Measurements from ENCODE around the gene PRR14.

PRR14 gene

DNA sequence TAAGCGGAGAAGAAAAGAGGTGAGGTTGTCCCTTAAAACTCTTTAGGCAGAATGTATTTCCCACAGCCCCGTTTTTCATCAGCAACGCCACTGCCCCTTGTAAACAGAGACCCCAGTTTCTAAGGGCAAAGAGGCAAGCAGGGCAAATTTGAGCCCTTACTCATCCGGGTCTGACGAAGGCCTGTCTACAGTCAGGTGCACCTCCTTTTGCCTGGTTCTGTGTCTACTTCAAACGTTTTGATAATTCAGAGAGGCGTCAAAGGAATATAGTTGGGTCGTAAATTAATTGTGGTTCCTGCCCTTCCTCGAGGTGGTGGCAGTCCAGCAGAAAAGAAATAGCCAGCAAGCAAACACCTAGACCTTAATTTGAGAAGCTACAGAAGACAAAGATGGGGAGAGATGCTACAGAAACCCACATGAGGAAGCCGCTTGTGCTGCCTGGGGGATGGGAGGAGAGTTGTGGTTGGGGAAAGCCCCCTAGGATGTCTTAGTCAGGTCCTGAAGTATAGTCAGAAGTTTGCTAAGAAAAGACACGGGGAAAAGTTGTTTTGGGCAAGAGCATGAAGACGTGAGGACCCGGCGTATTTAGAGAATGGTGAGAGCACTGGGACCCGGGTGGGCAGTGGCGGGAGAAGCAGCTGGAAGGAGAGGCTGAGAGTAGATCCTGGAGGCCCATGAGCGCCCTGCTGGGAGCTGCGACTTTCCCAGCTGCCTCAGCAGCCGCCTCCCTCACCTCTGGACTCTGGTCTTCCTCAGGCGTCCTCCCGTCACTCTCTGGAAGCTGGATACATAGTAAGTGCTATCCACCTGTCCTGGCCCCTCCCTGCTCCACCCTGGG lies 9.9 kb downstream of the PRR14 start:
- no peak for DNase-seq

DNA sequence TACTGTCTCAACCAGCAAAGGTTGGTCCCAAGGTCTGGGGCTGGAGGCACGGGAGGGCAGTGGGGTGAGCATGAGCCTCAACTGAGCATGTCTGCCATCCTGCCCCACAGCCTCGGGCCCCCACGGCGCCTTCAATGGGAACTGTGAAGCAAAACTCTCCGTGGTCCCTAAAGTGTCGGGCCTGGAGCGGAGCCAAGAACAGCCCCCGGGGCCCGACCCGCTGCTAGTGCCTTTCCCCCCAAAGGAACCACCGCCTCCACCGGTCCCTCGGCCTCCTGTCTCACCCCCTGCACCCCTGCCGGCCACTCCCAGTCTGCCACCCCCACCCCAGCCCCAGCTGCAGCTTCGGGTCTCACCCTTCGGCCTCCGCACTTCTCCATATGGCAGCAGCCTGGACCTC lies 11.7 kb downstream of the PRR14 start:
- DNase-seq = no peak

DNA sequence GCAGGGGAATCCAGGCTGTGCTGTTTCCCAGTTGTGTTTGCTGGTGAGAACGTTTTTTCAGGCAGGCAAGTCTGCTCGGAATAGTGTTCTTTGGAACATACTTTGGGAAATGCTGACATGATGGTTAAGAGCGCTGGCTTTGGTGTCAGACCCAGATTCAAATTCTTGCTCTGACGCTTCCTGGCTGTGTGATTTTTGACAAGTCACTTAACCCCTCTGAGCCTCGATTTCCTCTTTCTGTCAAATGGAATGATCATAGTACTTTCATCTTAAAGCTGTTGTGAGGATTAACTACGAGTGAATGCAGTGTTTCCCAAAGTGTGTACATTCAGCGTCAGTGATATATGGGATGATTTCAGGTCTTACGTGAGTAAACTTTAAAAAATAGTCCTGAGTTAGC lies 12.3 kb downstream of the PRR14 start:
- no peak for DNase-seq

DNA sequence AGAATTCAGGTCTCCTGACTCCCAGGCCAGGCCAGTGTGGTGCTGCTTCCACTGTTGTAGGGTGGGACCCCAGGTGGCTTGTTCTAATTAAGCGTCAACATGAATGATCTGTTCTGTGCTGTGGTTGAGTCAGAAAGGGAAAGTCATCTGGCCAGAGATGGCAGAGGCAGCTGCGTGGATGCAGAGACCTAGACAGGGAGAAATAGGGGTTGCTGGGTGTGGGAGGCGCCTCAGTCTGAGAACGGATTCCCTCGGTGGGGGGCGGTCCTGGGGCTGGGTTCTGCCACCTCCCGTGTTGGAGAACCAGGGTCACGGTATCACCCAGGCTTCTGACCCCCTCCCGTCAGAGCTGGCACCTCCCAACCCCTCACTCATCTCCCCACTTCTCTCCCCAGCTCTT lies 13.1 kb downstream of the PRR14 start:
- no peak for DNase-seq

DNA sequence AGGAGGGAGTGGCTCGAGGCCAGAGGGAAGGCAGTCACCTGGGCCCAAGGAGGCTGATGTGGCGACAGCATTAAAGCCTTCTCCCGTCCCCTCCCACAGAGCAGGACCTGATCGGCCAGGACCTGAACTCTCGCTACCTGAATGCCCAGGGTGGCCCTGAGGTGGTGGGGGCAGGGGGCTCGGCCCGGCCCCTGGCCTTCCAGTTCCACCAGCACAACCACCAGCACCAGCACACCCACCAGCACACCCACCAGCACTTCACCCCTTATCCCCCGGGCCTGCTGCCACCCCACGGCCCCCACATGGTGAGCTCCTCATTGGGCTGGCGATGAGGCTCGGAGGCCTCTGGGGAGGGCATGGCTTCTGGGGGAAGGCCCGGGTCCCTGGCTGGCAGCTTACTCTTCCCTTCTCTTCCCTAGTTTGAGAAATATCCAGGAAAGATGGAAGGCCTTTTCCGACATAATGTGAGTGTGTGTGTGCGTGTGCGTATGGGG lies 13.9 kb downstream of the PRR14 start:
- no peak for DNase-seq

DNA sequence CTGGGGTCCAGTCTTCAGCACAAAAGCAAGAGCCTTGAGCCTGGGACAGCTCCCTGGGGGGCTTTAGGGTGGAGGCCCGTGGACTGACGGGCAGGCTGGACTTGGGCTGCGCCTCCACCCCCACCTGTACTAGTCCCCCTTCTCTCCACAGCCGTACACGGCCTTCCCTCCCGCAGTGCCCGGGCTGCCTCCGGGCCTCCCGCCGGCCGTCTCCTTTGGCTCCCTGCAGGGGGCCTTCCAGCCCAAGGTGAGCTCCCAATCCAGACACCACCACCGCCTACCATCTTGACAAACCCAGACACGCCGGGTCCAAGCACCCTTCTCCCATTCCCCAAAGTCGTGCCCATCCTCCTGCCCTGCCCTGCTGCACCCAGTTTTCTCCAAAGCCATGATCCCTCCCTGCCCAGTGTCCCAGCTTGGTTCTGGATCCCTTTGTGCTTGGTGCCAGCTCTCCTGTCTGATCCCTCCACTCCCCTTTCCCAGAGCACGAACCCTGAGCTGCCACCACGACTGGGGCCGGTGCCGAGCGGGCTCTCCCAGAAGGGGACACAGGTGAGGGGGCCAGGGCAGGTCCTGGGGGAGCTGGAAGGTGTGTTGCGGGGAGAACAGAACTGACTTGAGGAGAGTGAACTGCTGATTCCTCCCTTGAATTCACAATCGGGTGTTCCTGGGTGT lies 14.5 kb downstream of the PRR14 start:
- DNase-seq = no peak

DNA sequence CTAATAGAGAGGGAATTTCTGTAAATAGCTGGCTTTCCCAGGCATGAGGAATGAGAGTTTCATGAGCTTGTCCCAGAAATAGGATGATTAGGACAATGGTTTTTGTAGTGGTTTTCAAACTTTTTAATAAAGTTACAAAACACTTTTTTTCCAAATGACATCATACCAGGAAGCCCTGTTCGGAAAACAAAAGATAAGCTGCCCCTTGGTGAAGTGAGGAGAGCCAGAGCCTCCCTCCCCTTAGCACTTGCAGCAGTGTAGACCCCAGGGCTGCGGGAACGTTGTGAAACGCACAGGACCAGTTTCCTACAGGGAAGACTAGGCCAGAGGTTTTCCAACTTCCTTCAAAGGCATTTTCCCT lies 15.1 kb downstream of the PRR14 start:
- no peak for DNase-seq

DNA sequence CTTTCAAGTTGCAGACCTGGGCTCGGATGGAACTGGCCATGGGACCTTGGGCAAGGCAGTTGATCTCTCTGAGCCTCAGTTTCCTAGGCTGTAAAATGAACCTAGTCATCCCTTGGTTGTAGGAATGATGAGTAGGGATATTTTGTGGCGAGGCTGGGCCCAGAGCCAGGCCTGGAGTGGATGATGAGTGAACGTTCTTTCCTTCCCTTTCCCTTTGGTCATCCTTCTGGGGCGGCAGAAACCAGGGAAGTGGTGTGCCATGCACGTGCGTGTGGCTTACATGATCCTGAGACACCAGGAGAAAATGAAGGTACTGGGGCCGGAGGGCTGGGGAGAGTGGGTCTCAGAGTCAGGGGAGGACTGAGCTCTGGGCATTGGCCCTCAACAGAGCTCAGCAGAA lies 15.9 kb downstream of the PRR14 start:
- DNase-seq = no peak

DNA sequence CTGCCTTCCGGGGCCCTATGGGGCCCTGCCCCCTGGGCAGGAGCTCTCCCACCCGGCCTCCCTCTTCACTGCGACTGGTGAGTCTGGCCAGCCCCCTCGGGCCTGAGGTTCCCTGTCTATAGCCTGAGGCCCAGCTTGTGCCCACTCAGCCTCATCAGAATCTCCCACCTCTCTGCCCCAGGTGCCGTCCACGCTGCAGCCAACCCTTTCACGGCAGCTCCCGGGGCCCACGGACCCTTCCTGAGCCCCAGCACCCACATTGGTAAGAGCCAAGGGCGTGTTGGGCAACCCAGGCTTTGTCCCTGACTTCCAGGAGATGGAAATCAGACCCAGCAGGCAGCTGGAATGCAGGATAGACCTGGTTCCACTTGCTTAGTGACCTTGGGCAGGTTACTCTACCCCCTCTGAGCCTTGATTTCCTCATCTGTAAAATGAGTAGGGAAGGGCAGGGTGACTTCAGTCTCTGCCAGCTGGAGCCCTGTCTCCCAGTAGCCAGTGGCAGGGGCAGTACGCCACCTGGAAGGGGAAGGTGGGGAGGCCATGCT lies 16.7 kb downstream of the PRR14 start:
- DNase-seq = no peak

DNA sequence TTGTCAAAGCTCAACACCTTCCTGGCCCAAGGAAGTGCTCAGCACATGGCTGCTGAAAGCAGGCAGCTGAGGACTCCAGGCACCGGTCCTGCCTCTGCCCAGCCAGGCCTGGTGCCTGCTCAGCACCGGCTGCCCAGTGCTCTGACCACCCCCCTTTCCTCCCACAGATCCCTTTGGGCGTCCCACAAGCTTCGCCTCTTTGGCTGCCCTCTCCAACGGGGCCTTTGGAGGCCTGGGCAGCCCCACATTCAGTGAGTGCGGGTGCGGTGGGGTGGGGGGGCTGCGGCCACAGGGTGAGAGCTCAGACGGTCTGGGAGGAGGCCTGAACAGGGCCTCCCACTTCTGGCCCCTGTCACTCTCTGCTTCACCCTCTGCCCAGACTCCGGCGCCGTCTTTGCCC lies 17.6 kb downstream of the PRR14 start:
- no peak for DNase-seq

DNA sequence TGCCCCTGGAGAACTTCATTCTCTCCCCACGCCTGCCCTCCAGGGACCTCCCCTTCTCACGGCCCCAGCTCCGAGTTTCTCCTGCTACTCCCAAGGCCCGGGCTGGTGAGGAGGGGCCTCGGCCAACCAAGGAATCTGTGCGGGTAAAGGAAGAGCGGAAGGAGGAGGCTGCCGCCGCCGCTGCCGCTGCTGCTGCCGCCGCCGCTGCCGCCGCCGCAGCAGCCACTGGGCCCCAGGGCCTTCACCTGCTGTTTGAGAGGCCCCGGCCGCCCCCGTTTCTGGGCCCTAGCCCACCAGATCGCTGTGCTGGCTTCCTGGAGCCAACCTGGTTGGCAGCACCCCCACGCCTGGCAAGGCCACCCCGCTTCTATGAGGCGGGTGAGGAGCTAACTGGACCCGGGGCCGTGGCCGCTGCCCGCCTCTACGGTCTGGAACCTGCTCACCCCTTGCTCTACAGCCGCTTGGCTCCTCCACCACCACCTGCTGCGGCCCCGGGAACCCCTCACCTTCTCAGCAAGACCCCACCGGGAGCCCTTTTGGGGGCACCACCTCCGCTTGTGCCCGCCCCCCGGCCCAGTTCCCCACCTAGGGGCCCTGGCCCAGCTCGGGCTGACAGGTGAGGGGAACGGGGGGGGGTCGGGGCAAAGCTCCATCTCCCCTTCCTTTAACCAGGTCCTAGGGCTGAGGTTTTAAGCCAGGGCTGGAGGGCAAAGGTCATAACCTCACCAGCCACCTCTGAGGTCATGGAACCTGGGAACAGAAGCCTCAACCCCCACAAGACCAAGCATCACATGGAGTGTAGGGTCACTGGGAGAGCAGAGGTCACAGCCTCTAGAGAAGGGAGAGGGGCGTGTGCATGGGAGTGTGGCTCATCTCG lies 18.5 kb downstream of the PRR14 start:
- no peak for DNase-seq

DNA sequence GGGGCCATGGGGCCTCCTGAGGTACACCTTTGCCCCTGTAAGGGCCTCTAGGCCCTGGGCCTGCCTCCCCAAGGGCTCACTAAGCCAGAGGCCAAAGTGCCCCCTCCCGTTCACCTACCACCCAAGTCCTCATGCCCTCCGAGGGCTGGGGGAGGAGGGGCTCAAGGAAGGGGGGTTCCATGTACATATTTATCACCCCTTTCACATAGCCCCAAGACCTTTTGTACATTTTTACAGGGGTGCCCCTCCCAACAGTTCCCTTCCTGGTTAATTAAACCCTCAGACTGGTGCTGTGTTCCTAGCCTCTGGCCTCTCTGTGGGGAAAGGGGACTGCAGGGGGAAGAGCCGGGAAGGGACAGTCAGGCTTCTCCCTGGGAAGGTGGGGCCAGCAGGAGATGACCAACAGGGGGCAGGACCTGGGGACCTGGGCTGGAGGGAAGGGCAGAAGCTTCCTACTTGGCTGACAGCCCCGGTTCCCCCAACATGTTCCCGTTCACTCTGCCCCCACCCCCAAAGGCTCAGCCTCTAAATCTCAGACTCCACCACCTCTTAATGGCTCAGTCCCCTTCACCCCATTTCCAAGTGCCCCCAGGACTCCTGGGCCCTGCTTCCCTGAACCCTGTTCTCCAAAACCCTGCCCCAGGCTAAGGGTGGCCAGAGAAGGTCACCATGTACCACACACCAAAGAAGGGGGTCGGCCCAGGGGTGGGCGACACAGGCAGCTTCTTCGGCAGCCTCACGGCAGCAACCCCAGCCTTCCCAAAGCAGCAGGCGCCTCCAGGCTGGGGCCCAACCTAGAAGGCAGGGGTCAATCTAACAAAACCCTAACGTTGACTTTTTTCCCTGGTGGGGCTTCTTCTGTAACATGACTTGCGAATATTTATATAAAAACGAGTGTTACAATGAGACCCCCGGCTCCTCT lies 19.4 kb downstream of the PRR14 start:
- DNase-seq = no peak

DNA sequence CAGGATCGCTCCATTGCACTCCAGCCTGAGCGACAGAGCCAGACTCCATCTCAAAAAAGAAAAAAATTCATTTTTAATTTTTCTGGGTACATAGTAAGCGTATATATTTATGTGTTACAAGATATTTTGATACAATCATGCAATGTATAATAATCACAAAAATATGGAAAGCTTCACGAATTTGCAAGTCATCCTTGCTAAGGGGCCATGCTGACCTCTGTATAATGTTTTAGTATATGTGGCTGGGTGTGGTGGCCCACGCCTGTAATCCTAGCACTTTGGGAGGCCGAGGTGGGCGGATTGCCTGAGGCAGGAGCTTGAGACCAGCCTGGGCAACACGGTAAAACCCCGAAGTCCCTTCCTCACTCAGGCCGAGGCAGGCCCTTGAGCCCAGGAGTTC lies 24.4 kb downstream of the PRR14 start:
- DNase-seq = no peak

DNA sequence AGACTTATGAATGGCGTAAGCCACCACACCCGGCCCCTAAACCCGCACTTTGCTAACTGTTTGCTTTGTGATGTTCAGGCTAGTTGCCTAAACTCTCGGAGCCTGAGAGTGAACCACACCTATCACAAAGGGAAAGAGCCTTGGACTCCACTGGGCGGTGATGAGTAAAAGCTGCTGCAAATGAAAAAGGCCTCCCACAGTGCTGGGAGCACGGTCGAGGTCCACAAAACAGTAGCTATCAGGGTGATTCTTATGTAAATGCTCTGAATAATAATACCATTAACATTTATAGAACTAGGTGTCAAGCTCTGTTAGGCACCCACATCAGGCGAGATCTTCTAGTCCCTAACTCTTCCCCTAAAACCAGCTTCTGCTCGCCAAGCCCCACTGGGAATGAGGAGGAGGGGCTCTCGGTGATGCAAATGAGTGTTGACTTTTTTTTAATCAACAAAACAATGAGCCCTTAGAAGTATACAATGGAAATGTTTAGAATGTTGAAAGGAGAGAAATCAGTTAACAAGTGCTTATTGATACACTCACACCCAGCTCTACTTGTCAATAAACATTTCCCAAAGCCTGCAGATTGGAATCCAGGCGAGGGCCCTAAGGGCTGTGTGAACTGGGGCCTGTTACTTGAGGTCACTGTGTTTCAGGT lies 27.3 kb downstream of the PRR14 start:
- DNase-seq = no peak

DNA sequence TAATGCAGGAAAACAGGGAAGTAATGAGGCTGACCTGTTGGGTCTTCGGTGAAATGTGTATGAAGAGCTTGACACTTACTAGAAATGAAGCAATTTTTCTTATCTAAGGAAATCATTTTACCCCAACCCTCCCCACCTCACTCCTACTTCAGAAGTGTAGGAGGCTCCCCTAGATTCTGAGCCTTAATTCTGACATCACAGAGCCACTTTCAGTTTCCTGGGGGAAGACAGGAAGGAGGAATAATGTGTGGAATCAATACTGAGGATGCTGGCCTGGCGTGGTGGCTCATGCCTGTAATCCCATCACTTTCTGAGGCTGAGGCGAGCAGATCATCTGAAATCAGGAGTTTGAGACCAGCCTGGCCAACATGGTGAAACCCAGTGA lies 27.8 kb downstream of the PRR14 start:
- no peak for DNase-seq

DNA sequence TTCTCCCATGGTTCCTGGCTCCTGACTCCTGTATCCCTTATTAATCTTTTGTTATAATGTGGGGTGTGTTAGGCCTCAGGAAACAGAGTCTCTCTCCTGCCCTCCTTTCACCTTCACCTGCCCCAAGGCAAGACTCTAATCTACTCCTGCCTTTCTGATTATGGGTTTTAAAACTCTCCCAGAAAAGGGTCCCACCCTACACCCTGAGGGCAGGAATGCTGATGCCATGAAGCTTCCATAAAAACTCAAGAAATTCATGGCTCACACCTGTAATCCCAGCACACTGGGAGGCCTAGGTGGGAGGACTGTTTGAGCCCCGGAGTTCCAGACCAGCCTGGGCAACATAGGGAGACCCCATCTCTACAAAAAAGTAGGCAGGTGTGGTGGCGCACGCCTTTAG lies 29.6 kb downstream of the PRR14 start:
- no peak for DNase-seq

DNA sequence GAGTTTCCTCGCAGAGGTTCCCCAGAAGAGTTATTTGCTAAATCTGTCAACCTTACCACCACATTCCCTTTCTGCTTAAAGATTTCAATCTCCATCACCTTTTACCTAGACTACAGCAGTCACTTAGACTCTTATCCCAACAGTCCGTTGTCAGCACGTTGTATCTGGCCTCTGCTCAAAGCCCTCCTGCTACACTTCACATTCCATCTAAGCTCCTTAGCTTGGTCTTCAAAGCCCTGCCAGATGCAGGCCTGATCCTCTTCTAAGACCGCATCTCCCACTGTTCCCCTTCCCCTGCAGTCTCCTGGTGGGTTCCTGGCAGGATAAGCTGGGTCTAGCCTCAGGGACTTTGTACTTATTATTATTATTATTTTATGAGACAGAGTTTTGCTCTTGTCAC lies 37.9 kb downstream of the PRR14 start:
- DNase-seq = no peak

DNA sequence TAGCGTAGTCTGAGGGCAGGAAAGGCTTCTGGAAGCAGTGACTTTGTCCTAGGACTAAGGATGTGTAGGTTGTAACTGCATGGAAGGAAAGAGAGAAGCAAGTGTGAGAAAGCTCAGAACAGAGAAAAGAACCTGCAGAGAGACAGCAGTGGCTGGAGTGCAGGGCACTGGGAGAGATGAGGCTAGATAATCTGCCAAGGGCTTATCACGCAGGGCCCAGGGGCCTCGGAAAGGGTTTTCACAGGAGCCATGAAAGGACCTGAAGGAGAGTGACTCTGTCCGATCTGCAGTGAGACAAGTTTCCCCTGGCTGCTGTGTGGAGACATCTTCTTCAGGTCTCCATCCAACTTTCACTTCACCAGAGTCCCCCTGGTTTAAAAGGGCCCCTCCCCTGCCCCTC lies 41.1 kb downstream of the PRR14 start:
- no peak for DNase-seq

DNA sequence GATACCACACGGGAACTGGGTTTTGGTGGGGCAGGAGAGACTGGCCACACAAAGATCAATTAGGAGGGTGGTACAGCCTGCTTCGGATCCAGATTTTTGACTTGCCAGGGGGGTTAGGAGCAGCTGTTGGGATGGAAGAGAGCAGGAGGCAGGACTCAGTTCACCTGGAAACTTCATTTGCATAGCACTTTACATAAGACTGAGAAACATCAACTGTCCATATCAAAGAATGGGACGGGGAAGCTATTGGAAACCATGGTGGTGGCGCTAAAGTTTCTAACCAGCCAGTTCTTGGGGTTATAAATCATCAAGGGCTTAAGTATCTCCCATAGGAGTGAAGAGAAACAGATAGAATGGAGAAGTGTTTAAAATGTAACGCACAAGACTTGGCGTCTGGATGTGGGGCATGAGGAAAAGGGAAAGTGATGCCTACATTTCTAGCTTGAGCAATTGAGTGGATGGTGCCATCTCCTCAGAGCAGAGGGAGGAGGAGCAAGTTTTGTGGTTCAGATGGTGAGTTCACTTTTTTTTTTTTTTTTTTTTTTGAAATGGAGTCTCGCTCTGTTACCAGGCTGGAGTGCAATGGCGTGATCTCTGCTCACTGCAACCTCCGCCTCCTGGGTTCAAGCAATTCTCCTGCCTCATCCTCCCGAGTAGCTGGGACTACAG lies 41.8 kb downstream of the PRR14 start:
- DNase-seq = no peak

DNA sequence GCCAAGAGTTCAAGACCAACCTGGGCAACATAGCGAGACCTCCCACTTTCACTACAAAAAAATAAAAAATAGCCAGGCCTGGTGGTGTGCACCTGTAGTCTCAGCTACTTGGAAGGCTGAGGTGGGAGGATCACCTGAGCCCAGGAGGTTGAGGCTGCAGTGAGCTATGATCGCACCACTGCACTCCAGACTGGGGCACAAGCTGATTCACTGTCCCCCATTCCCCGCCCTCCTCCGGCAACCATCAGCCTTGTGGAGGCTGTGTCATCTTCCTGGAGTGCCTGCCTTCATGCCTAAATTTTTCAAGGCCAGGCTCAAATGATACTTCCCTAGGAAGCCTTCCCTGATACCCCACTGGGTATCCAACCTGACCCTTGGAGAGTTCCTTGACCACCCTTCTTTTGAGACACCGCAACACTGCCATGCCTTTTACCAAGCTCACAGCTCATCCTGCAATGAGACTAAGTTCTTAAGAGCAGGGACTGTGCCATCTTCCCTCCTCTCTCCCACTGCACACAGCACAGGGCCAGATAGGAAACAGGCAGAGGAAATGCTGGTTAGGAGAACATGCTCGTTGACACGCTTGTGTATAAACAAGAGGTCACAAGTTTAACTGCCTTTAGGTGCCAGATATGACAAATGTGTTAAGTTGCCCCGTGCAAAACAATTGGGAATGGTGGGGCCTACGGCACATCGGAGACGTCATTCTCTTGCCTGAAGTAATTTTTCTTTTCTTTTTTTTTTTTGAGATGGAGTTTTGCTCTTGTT lies 44.4 kb downstream of the PRR14 start:
- no peak for DNase-seq

All from SW 1271 (cell line).